ENCODE measurements around the gene ARL13B. TPM values are rescaled to one million over a fixed set of nuclear protein-coding genes. Genes with fewer than 3 reads are reported as not detected.

Gene ARL13B
- total and polyA plus RNA-seq, 2 donors (not counting 3 experiments of a cell fraction or from before 2014, with no cell fraction given): 3.8 to 8.6 TPM

- Histone ChIP-seq H3K27me3 (ENCODE audit: control insufficient read depth in 2 of 2, insufficient read depth in 2 of 2, low read length in 2 of 2) (peaks cover 5 to 11% of the 10 kb centered on the region in 2 experiments), H3K9me3 (replicated peaks; ENCODE audit: control insufficient read depth, insufficient read depth, low read length) (no peaks in the 10 kb centered on the region), H3K4me2 (ENCODE audit: insufficient read depth, low read length) (peak within 1 kb of the TSS; percentile 96), H3K9me1 (replicated peaks; ENCODE audit: control insufficient read depth, extremely low read depth, insufficient read depth, low read length) (no peaks in the 10 kb centered on the region), H3K4me3 (replicated peaks in 1 of 3; ENCODE audit: insufficient read depth in 1 of 3, low read depth in 1 of 3, low read length in 3 of 3) (peak within 1 kb of the TSS; percentile 51 to 82 (median 53)), H3K4me1 (ENCODE audit: control insufficient read depth, extremely low read depth, insufficient read depth, low read length) (peaks cover 7% of the 10 kb centered on the region), H3K27ac (ENCODE audit: insufficient read depth, low read depth, low read length) (peak within 1 kb of the TSS; percentile 66), H3K36me3 (ENCODE audit: control insufficient read depth in 2 of 2, extremely low read depth in 1 of 2, insufficient read depth in 2 of 2, low read length in 2 of 2) (no peaks in the 10 kb centered on the region), H2AFZ (ENCODE audit: low read depth, low read length) (peak within 1 kb of the TSS; percentile 100), H3K9ac (replicated peaks; ENCODE audit: extremely low read depth, insufficient read depth, low read length) (peak within 1 kb of the TSS; percentile 65), H4K20me1 (replicated peaks; ENCODE audit: control insufficient read depth, extremely low read depth, insufficient read depth, low read length) (no peaks in the 10 kb centered on the region), H3K79me2 (ENCODE audit: control insufficient read depth, insufficient read depth, low read length) (no peaks in the 10 kb centered on the region)
- dilution Hi-C loops (cut with MboI; ENCODE audit: extremely low pct_ligation_motif_present, low sequenced_read_pairs): no loop called here
- TSS peak; percentile 40 for BruUV-seq (replicated peaks)
- FAIRE-seq: peak; percentile 84
- POLR2A ChIA-PET: interaction anchor here (1.1 kb wide), 1 partner anchor 90 kb away, joined by 4 read pairs; the partner anchor contains the start of genes DHFR2 and NSUN3
- peak; percentile 81 for DNase-seq (ENCODE audit: low read depth, low spot score)
- intact Hi-C loops (cut with micrococcal nuclease): loop anchor here (2.0 kb wide), 1 partner anchor 89 kb away; the partner anchor contains the start of genes DHFR2 and NSUN3
- CTCF ChIA-PET: interaction anchor here (0.6 to 1.8 kb wide), 9 partner anchors 8 to 96 kb away, joined by 3 to 9 read pairs (median 3); partner anchors contain the start of genes DHFR2 and NSUN3
- no peak for TF ChIP-seq EZH2 (IDR thresholded peaks at IDR 0.05; ENCODE audit: borderline replicate concordance, low read depth, low read length, severe bottlenecking)
- peak; percentile 65 for TF ChIP-seq POLR2A (IDR thresholded peaks at IDR 0.05; ENCODE audit: low read depth, low read length)
- no peak for TF ChIP-seq MYC (IDR thresholded peaks at IDR 0.05; ENCODE audit: low read depth, low read length)
- no peak for TF ChIP-seq CTCF (IDR thresholded peaks at IDR 0.05; ENCODE audit: extremely low read depth in 1 of 2, insufficient read depth in 1 of 2, low read depth in 1 of 2, low read length in 2 of 2)
- no peak for TF ChIP-seq FOS (IDR thresholded peaks at IDR 0.05; ENCODE audit: borderline replicate concordance, insufficient read depth, low read length)
- no peak for TF ChIP-seq MAX (IDR thresholded peaks at IDR 0.05; ENCODE audit: insufficient read depth, insufficient read length)
- TF ChIP-seq POLR2AphosphoS5 (IDR thresholded peaks at IDR 0.05; ENCODE audit: insufficient read depth, low read depth, low read length): peak; percentile 45
- no peak for TF ChIP-seq GATA2 (IDR thresholded peaks at IDR 0.05; ENCODE audit: insufficient read depth, insufficient read length, low read depth, low read length)
- no peak for TF ChIP-seq JUN (IDR thresholded peaks at IDR 0.05; ENCODE audit: borderline replicate concordance, insufficient read depth, insufficient read length, low read depth)
Observed at GRCh38 chr3:93973131-93974126, 6.5 kb upstream of the ARL13B start, which contains the start of gene PROS1. Gene PROS1, minus strand, starts transcription at chr3:93973896. Its CDS starts 147 bp downstream, at chr3:93973749.
